ENCODE measurements around the gene PDE7B. TPM values are rescaled to one million over a fixed set of nuclear protein-coding genes. Genes with fewer than 3 reads are reported as not detected.

The PDE7B gene
- total RNA-seq, 1 donor from 2014 or later: 0.05 TPM

GRCh38 chr6:136093835-136094234, 242.3 kb downstream of the PDE7B start:
- TF ChIP-seq CTCF (IDR thresholded peaks at IDR 0.05): no peak
- Mint-ChIP-seq H3K36me3 (ENCODE audit: low read depth) (peaks cover 5% of the 10 kb centered on the region), H3K4me3 (ENCODE audit: unreplicated experiment) (no peak overlapping the region), H3K27me3 (ENCODE audit: low read depth) (no peaks in the 10 kb centered on the region), H3K4me1 (ENCODE audit: low read depth) (peaks cover 5% of the 10 kb centered on the region), H3K9me3 (ENCODE audit: low read depth) (peaks cover 8% of the 10 kb centered on the region), H3K27ac (ENCODE audit: unreplicated experiment) (no peak overlapping the region)
- no peak for DNase-seq (ENCODE audit: low spot score)

- Mint-ChIP-seq H3K36me3 (ENCODE audit: low read depth) (peaks cover 5% of the 10 kb centered on the region), H3K4me3 (ENCODE audit: unreplicated experiment) (no peak overlapping the region), H3K9me3 (ENCODE audit: low read depth) (peaks cover 8% of the 10 kb centered on the region), H3K27me3 (ENCODE audit: low read depth) (no peaks in the 10 kb centered on the region), H3K4me1 (ENCODE audit: low read depth) (peaks cover 5% of the 10 kb centered on the region), H3K27ac (ENCODE audit: unreplicated experiment) (no peak overlapping the region)
- no peak for DNase-seq (ENCODE audit: low spot score)
- no peak for TF ChIP-seq CTCF (IDR thresholded peaks at IDR 0.05)
Observed at GRCh38 chr6:136094812-136095211, 243.3 kb downstream of the PDE7B start.

- Mint-ChIP-seq H3K4me3 (ENCODE audit: unreplicated experiment) (no peak overlapping the region), H3K9me3 (ENCODE audit: low read depth) (peaks cover 12% of the 10 kb centered on the region), H3K4me1 (ENCODE audit: low read depth) (peaks cover 5% of the 10 kb centered on the region), H3K27me3 (ENCODE audit: low read depth) (peaks cover 1% of the 10 kb centered on the region), H3K36me3 (ENCODE audit: low read depth) (peaks cover 5% of the 10 kb centered on the region), H3K27ac (ENCODE audit: unreplicated experiment) (no peak overlapping the region)
- no peak for DNase-seq (ENCODE audit: low spot score)
- no peak for TF ChIP-seq CTCF (IDR thresholded peaks at IDR 0.05)
Observed at GRCh38 chr6:136095986-136096385, 244.5 kb downstream of the PDE7B start.

GRCh38 chr6:136102991-136103688, 251.6 kb downstream of the PDE7B start:
- no peaks in the 10 kb centered on the region for H3K4me1 Mint-ChIP-seq (ENCODE audit: low read depth)
- H3K27ac Mint-ChIP-seq (ENCODE audit: unreplicated experiment): no peak overlapping the region
- H3K27me3 Mint-ChIP-seq (ENCODE audit: low read depth): peaks cover 1% of the 10 kb centered on the region
- H3K4me3 Mint-ChIP-seq (ENCODE audit: unreplicated experiment): no peak overlapping the region
- TF ChIP-seq CTCF (IDR thresholded peaks at IDR 0.05): no peak
- DNase-seq (ENCODE audit: low spot score): no peak
- peaks cover 4% of the 10 kb centered on the region for H3K9me3 Mint-ChIP-seq (ENCODE audit: low read depth)
- no peaks in the 10 kb centered on the region for H3K36me3 Mint-ChIP-seq (ENCODE audit: low read depth)

- H3K27ac Mint-ChIP-seq (ENCODE audit: unreplicated experiment): no peak overlapping the region
- H3K4me3 Mint-ChIP-seq (ENCODE audit: unreplicated experiment): no peak overlapping the region
- no peak for TF ChIP-seq CTCF (IDR thresholded peaks at IDR 0.05)
- H3K36me3 Mint-ChIP-seq (ENCODE audit: low read depth): no peaks in the 10 kb centered on the region
- peaks cover 1% of the 10 kb centered on the region for H3K27me3 Mint-ChIP-seq (ENCODE audit: low read depth)
- DNase-seq (ENCODE audit: low spot score): no peak
- H3K9me3 Mint-ChIP-seq (ENCODE audit: low read depth): peaks cover 4% of the 10 kb centered on the region
- no peaks in the 10 kb centered on the region for H3K4me1 Mint-ChIP-seq (ENCODE audit: low read depth)
Observed at GRCh38 chr6:136103763-136104311, 252.3 kb downstream of the PDE7B start.
